OCI-LY1 (cell line): ENCODE results near the gene LRIG1.

Source experiments
- H2AFZ ChIP-seq: fragments of 200-600 bp; sonication (generic), shearing (Covaris generic); 2 replicates; pipeline ENCODE4 v1.6.0; 2014; ENCODE audit warnings: antibody characterized with exemption, mild to moderate bottlenecking, low read length
- H3F3A ChIP-seq: fragments of 200-600 bp; sonication (generic), shearing (Covaris generic); 2 replicates; pipeline ENCODE4 v1.6.0; 2014; ENCODE audit warnings: mild to moderate bottlenecking, antibody characterized with exemption, low read length, moderate library complexity; ENCODE audit not compliant: insufficient read depth
- H3K27ac ChIP-seq: fragments of 200-600 bp; sonication (generic); 2 replicates; pipeline ENCODE4 v1.5.1; 2014; ENCODE audit warnings: low read length, mixed run types, mild to moderate bottlenecking, low read depth; ENCODE audit not compliant: poor library complexity, severe bottlenecking
- H3K27me3 ChIP-seq: fragments of 200-600 bp; sonication (generic); 2 replicates; pipeline ENCODE4 v1.6.0; 2014; ENCODE audit warnings: antibody characterized with exemption, mild to moderate bottlenecking, low read length, moderate library complexity; ENCODE audit not compliant: insufficient read depth
- H3K36me3 ChIP-seq: fragments of 200-600 bp; sonication (generic); 2 replicates; pipeline ENCODE4 v1.6.1; 2014; ENCODE audit warnings: mild to moderate bottlenecking, antibody characterized with exemption, low read length, moderate library complexity, mixed read lengths; ENCODE audit not compliant: insufficient read depth
- H3K4me1 ChIP-seq: fragments of 200-600 bp; sonication (generic); 2 replicates; pipeline ENCODE4 v1.5.1; 2014; ENCODE audit warnings: mild to moderate bottlenecking, low read length, moderate library complexity; ENCODE audit not compliant: insufficient read depth, severe bottlenecking
- H3K4me2 ChIP-seq: fragments of 200-600 bp; sonication (generic), shearing (Covaris generic); 2 replicates; pipeline ENCODE4 v1.6.1; 2014; ENCODE audit warnings: low read length
- H3K4me3 ChIP-seq: fragments of 200-600 bp; sonication (generic); 2 replicates; pipeline ENCODE4 v1.5.1; 2014; ENCODE audit warnings: low read length, low read depth, mild to moderate bottlenecking, mixed read lengths; ENCODE audit not compliant: poor library complexity, severe bottlenecking
- H3K79me2 ChIP-seq: fragments of 200-600 bp; shearing (Covaris generic); 2 replicates; pipeline ENCODE4 v1.6.1; 2016; ENCODE audit warnings: mixed run types, low read length, mixed read lengths; ENCODE audit not compliant: insufficient read depth
- H3K9ac ChIP-seq: fragments of 200-600 bp; sonication (generic), shearing (Covaris generic); 2 replicates; pipeline ENCODE4 v1.6.1; 2014; ENCODE audit warnings: mild to moderate bottlenecking, low read length, mixed read lengths
- H3K9me2 ChIP-seq: fragments of 200-600 bp; sonication (generic), shearing (Covaris generic); 2 replicates; pipeline ENCODE4 v1.6.1; 2014; ENCODE audit warnings: low read depth, mild to moderate bottlenecking, low read length, mixed read lengths
- H3K9me3 ChIP-seq: fragments of 200-600 bp; shearing (Covaris generic); 2 replicates; pipeline ENCODE4 v1.6.1; 2014; ENCODE audit warnings: low read length, mixed read lengths
- H4K20me1 ChIP-seq: fragments of 200-600 bp; sonication (generic), shearing (Covaris generic); 2 replicates; pipeline ENCODE4 v1.6.0; 2016; ENCODE audit warnings: mild to moderate bottlenecking, low read length; ENCODE audit not compliant: insufficient read depth
- CTCF ChIP-seq: fragments of 200-600 bp; sonication (generic), shearing (Covaris generic); IDR thresholded peaks from 2 replicates; pipeline ENCODE4 v1.5.1; 2017; ENCODE audit warnings: mild to moderate bottlenecking, antibody characterized with exemption, low read length, moderate library complexity, mixed read lengths
- EZH2 ChIP-seq: fragments of 200-600 bp; sonication (generic), shearing (Covaris generic); IDR thresholded peaks from 2 replicates; pipeline ENCODE4 v1.8.0; 2017; ENCODE audit warnings: borderline replicate concordance, mixed run types, mild to moderate bottlenecking, antibody characterized with exemption, low read length, moderate library complexity, mixed read lengths

LRIG1 gene

GRCh38 chr3:66380200-66380932, 120.5 kb downstream of the LRIG1 start:
- H3K79me2 ChIP-seq = no peaks in the 10 kb centered on the region
- no peaks in the 10 kb centered on the region for H3K27me3 ChIP-seq
- no peak overlapping the region for H3K4me3 ChIP-seq
- H2AFZ ChIP-seq = no peak overlapping the region
- H3K9ac ChIP-seq = no peak overlapping the region
- no peak overlapping the region for H3K27ac ChIP-seq
- H3K9me3 ChIP-seq = peaks cover 6% of the 10 kb centered on the region; the same call in 1 of the 2 replicates
- H3K36me3 ChIP-seq = peaks cover 59% of the 10 kb centered on the region
- TF ChIP-seq CTCF = no peak
- no peak for TF ChIP-seq EZH2
- H3K9me2 ChIP-seq = no peaks in the 10 kb centered on the region
- no peaks in the 10 kb centered on the region for H3F3A ChIP-seq
- H4K20me1 ChIP-seq = no peaks in the 10 kb centered on the region
- H3K4me1 ChIP-seq = no peaks in the 10 kb centered on the region
- no peak overlapping the region for H3K4me2 ChIP-seq

GRCh38 chr3:66379565-66379964, 121.3 kb downstream of the LRIG1 start:
- Histone ChIP-seq H3K4me2 (no peak overlapping the region), H2AFZ (no peak overlapping the region), H3F3A (no peaks in the 10 kb centered on the region), H3K27me3 (no peaks in the 10 kb centered on the region), H4K20me1 (no peaks in the 10 kb centered on the region), H3K36me3 (peaks cover 51% of the 10 kb centered on the region), H3K9ac (no peak overlapping the region), H3K4me1 (no peaks in the 10 kb centered on the region), H3K79me2 (no peaks in the 10 kb centered on the region), H3K27ac (no peak overlapping the region), H3K9me2 (no peaks in the 10 kb centered on the region), H3K4me3 (no peak overlapping the region), H3K9me3 (peaks cover under 1% of the 10 kb centered on the region; the same call in 1 of the 2 replicates)
- no peak for TF ChIP-seq EZH2
- no peak for TF ChIP-seq CTCF

GRCh38 chr3:66378256-66378655, 122.6 kb downstream of the LRIG1 start:
- TF ChIP-seq EZH2 = no peak
- peak; percentile 73 for TF ChIP-seq CTCF
- Histone ChIP-seq H4K20me1 (no peaks in the 10 kb centered on the region), H3K36me3 (peaks cover 47% of the 10 kb centered on the region)

More at GRCh38 chr3:66378256-66378655, 122.6 kb downstream of the LRIG1 start:
- no peak overlapping the region for H2AFZ ChIP-seq
- no peaks in the 10 kb centered on the region for H3F3A ChIP-seq
- no peaks in the 10 kb centered on the region for H3K27me3 ChIP-seq
- H3K4me2 ChIP-seq = no peak overlapping the region
- no peaks in the 10 kb centered on the region for H3K9me3 ChIP-seq
- H3K4me3 ChIP-seq = no peak overlapping the region
- H3K79me2 ChIP-seq = no peaks in the 10 kb centered on the region
- no peak overlapping the region for H3K27ac ChIP-seq
- no peaks in the 10 kb centered on the region for H3K4me1 ChIP-seq
- no peak overlapping the region for H3K9ac ChIP-seq
- no peaks in the 10 kb centered on the region for H3K9me2 ChIP-seq
